ENCODE measurements around the gene ST3GAL4.

- TF ChIP-seq CTCF (IDR thresholded peaks at IDR 0.05 in 4 of 5, conservative IDR thresholded peaks at IDR 0.05 in 1 of 5) (no peak), POLR2A (IDR thresholded peaks at IDR 0.05) (no peak)
Measured at GRCh38 chr11:126390272-126390867, 34.9 kb downstream of the ST3GAL4 start.

Measured in gastrocnemius medialis (tissue), 4 donors.